ENCODE results near the gene TECPR1.
A peak's percentile ranks its signal among the peaks of the same experiment; 100 is the strongest.

Gene TECPR1

GRCh38 chr7:98252425-98253054 lies 508 bp upstream of the TECPR1 start:
- H3K4me1 ChIP-seq (ENCODE audit: control insufficient read depth, insufficient read depth, low read length): peaks cover 5% of the 10 kb centered on the region
- peak overlapping the region; percentile 29 for H3K9ac ChIP-seq (ENCODE audit: low read length)
- H3K27ac ChIP-seq (ENCODE audit: low read depth, low read length): peak overlapping the region; percentile 53
- H3K36me3 ChIP-seq (ENCODE audit: control insufficient read depth, insufficient read depth, low read length): peaks cover 10% of the 10 kb centered on the region
- H3K4me3 ChIP-seq (ENCODE audit: low read length): peak overlapping the region; percentile 94
- H3K27me3 ChIP-seq (ENCODE audit: control insufficient read depth, insufficient read depth, low read length): no peaks in the 10 kb centered on the region

DNA sequence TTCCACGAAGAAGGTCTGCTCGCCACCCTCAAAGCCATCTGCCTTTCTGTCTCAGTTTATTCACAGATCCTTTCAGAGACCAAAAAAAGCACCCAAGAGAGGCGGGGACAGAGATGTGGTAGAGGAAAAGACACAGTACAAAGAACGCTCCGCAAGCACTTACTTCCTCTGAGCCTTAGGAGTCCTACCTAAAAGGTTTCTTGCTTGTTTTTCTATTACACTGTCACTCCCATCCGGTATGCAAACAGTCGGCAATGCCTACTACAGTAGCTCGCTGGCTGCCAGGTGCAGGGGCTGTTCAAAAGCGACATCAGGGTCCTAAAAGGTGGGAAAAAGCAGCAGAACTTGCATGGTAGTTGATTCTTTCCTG lies 816 bp downstream of the TECPR1 start:
- no peak overlapping the region for H3K27ac ChIP-seq (ENCODE audit: low read depth, low read length)
- peaks cover 5% of the 10 kb centered on the region for H3K4me1 ChIP-seq (ENCODE audit: control insufficient read depth, insufficient read depth, low read length)
- no peaks in the 10 kb centered on the region for H3K27me3 ChIP-seq (ENCODE audit: control insufficient read depth, insufficient read depth, low read length)
- peak overlapping the region; percentile 94 for H3K4me3 ChIP-seq (ENCODE audit: low read length)
- peaks cover 4% of the 10 kb centered on the region for H3K36me3 ChIP-seq (ENCODE audit: control insufficient read depth, insufficient read depth, low read length)
- peak overlapping the region; percentile 33 for H3K9ac ChIP-seq (ENCODE audit: low read length)

- no peak overlapping the region for H3K27ac ChIP-seq (ENCODE audit: low read depth, low read length)
- H3K27me3 ChIP-seq (ENCODE audit: control insufficient read depth, insufficient read depth, low read length): no peaks in the 10 kb centered on the region
- no peak overlapping the region for H3K9ac ChIP-seq (ENCODE audit: low read length)
- H3K4me1 ChIP-seq (ENCODE audit: control insufficient read depth, insufficient read depth, low read length): peaks cover 5% of the 10 kb centered on the region
- H3K36me3 ChIP-seq (ENCODE audit: control insufficient read depth, insufficient read depth, low read length): peaks cover 4% of the 10 kb centered on the region
- peak overlapping the region; percentile 94 for H3K4me3 ChIP-seq (ENCODE audit: low read length)
These were observed 1.2 kb downstream of the TECPR1 start for GRCh38 chr7:98250789-98251188.

DNA sequence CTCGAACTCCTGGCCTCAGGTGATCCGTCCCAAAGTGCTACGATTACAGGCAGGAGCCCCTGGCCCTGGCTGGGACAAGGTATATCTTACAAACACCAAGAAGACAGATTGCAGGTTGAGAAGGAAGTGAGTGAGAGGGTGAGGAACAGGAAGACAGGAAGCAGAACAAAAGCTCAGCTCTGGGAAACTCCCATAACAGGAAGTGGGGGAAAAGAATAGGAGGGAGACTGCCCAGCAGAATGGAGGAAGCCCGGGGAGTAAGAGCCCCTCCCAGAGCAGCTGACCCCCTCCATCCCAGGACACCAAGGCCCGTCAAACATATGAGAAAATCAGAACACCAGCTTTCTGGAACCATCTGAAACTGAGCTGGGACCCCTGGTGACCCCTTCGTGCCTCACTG lies 2.9 kb downstream of the TECPR1 start:
- no peak overlapping the region for H3K4me3 ChIP-seq (ENCODE audit: low read length)
- no peaks in the 10 kb centered on the region for H3K27me3 ChIP-seq (ENCODE audit: control insufficient read depth, insufficient read depth, low read length)
- peaks cover 7% of the 10 kb centered on the region for H3K36me3 ChIP-seq (ENCODE audit: control insufficient read depth, insufficient read depth, low read length)
- no peak overlapping the region for H3K27ac ChIP-seq (ENCODE audit: low read depth, low read length)
- H3K9ac ChIP-seq (ENCODE audit: low read length): no peak overlapping the region
- H3K4me1 ChIP-seq (ENCODE audit: control insufficient read depth, insufficient read depth, low read length): peaks cover 5% of the 10 kb centered on the region

GRCh38 chr7:98248156-98248555 lies 3.9 kb downstream of the TECPR1 start:
- Histone ChIP-seq H3K27me3 (ENCODE audit: control insufficient read depth, insufficient read depth, low read length) (no peaks in the 10 kb centered on the region), H3K27ac (ENCODE audit: low read depth, low read length) (no peak overlapping the region), H3K36me3 (ENCODE audit: control insufficient read depth, insufficient read depth, low read length) (peaks cover 8% of the 10 kb centered on the region), H3K9ac (ENCODE audit: low read length) (no peak overlapping the region), H3K4me1 (ENCODE audit: control insufficient read depth, insufficient read depth, low read length) (peaks cover 5% of the 10 kb centered on the region), H3K4me3 (ENCODE audit: low read length) (no peak overlapping the region)

- Histone ChIP-seq H3K27me3 (ENCODE audit: control insufficient read depth, insufficient read depth, low read length) (no peaks in the 10 kb centered on the region), H3K27ac (ENCODE audit: low read depth, low read length) (no peak overlapping the region), H3K4me1 (ENCODE audit: control insufficient read depth, insufficient read depth, low read length) (no peaks in the 10 kb centered on the region), H3K36me3 (ENCODE audit: control insufficient read depth, insufficient read depth, low read length) (peaks cover 10% of the 10 kb centered on the region), H3K4me3 (ENCODE audit: low read length) (no peak overlapping the region), H3K9ac (ENCODE audit: low read length) (no peak overlapping the region)
These were observed 7.2 kb downstream of the TECPR1 start for GRCh38 chr7:98244871-98245270.

DNA sequence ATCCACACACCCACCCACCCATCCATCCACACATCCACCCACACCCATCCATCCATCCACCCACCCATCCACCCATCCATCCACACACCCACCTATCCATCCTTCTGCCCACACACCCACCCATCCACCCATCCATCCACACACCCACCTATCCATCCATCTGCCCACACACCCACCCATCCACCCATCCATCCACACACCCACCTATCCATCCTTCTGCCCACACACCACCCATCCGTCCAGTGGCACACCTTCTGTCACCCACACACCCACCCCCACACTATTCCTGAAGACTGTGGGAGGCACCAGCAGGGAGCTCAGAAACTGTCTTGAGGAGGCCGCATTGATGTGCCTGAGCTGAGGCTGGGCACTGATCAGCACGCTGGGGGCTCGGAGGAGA lies 9.1 kb downstream of the TECPR1 start:
- Histone ChIP-seq H3K4me1 (ENCODE audit: control insufficient read depth, insufficient read depth, low read length) (no peaks in the 10 kb centered on the region), H3K9ac (ENCODE audit: low read length) (no peak overlapping the region), H3K4me3 (ENCODE audit: low read length) (no peak overlapping the region), H3K27me3 (ENCODE audit: control insufficient read depth, insufficient read depth, low read length) (no peaks in the 10 kb centered on the region), H3K27ac (ENCODE audit: low read depth, low read length) (no peak overlapping the region), H3K36me3 (ENCODE audit: control insufficient read depth, insufficient read depth, low read length) (peaks cover 16% of the 10 kb centered on the region)

DNA sequence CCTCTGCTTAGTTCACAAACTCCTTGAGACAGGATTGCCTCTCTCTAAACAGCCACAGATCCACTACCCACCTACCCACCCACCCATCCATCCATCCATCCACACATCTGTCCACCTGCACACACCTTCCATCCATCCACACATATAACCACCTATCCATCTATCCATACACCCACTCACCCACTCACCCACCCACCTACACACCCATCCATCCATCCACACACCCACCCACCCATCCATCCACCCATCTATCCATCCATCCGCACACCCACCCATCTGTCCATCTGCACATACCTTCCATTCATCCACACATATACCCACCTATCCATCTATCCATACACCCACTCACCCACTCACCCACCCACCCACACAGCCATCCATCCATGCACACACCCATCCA lies 9.7 kb downstream of the TECPR1 start:
- H3K9ac ChIP-seq (ENCODE audit: low read length): no peak overlapping the region
- H3K36me3 ChIP-seq (ENCODE audit: control insufficient read depth, insufficient read depth, low read length): peaks cover 16% of the 10 kb centered on the region
- no peaks in the 10 kb centered on the region for H3K27me3 ChIP-seq (ENCODE audit: control insufficient read depth, insufficient read depth, low read length)
- H3K27ac ChIP-seq (ENCODE audit: low read depth, low read length): no peak overlapping the region
- no peak overlapping the region for H3K4me3 ChIP-seq (ENCODE audit: low read length)
- no peaks in the 10 kb centered on the region for H3K4me1 ChIP-seq (ENCODE audit: control insufficient read depth, insufficient read depth, low read length)

DNA sequence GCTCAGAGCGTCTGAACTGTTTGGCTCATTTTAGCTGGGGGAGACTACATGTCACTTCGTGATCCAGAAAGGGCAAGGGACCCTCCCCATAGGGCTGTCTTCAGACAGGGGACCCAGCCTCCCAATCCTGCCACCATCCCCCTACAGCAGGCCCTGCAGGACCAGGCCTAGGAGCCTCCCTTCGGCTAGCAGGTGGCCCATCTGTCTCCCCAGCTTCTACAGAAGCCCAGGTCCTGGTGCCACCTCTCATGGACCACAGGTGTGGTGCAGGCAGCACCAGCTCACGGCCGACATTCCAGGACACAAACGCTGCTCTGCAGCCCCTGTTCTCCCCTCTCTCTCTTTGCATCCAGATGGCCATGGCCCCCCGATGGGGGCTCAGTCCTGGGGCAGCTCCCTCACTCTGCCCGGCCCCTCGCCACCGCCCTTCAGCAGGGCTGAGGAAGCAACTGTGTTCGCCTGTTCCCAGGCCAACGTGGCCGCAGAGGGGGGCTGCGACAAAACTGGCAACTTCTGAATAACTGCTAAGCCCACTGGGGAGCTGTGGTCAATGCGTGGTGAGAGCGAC lies 10.3 kb downstream of the TECPR1 start:
- Histone ChIP-seq H3K27me3 (ENCODE audit: control insufficient read depth, insufficient read depth, low read length) (no peaks in the 10 kb centered on the region), H3K4me1 (ENCODE audit: control insufficient read depth, insufficient read depth, low read length) (no peaks in the 10 kb centered on the region), H3K9ac (ENCODE audit: low read length) (no peak overlapping the region), H3K36me3 (ENCODE audit: control insufficient read depth, insufficient read depth, low read length) (peaks cover 16% of the 10 kb centered on the region), H3K27ac (ENCODE audit: low read depth, low read length) (no peak overlapping the region), H3K4me3 (ENCODE audit: low read length) (no peak overlapping the region)

GRCh38 chr7:98240961-98241673 lies 10.9 kb downstream of the TECPR1 start:
- H3K27ac ChIP-seq (ENCODE audit: low read depth, low read length): no peak overlapping the region
- H3K27me3 ChIP-seq (ENCODE audit: control insufficient read depth, insufficient read depth, low read length): no peaks in the 10 kb centered on the region
- no peaks in the 10 kb centered on the region for H3K4me1 ChIP-seq (ENCODE audit: control insufficient read depth, insufficient read depth, low read length)
- H3K36me3 ChIP-seq (ENCODE audit: control insufficient read depth, insufficient read depth, low read length): peaks cover 16% of the 10 kb centered on the region
- H3K9ac ChIP-seq (ENCODE audit: low read length): no peak overlapping the region
- H3K4me3 ChIP-seq (ENCODE audit: low read length): no peak overlapping the region

DNA sequence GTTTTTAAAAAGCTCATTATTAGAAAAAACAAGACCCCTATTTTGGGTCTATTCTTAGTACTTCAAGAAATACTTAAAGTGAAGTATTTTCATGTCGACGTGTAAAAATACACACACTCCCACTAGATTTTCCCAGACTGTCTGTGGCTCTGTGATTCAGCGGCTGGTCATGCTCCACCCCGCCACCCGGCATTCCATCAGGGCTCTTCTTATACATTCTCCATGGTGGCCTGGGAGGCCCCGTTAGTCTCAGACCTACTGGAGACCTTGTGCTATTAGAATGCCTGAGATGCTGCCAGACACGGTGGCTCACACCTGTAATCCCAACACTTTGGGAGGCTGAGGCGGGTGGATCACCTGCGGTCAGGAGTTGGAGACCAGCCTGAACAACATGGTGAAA lies 13.1 kb downstream of the TECPR1 start:
- H3K27me3 ChIP-seq (ENCODE audit: control insufficient read depth, insufficient read depth, low read length): no peaks in the 10 kb centered on the region
- peaks cover 8% of the 10 kb centered on the region for H3K36me3 ChIP-seq (ENCODE audit: control insufficient read depth, insufficient read depth, low read length)
- H3K9ac ChIP-seq (ENCODE audit: low read length): no peak overlapping the region
- no peaks in the 10 kb centered on the region for H3K4me1 ChIP-seq (ENCODE audit: control insufficient read depth, insufficient read depth, low read length)
- no peak overlapping the region for H3K27ac ChIP-seq (ENCODE audit: low read depth, low read length)
- no peak overlapping the region for H3K4me3 ChIP-seq (ENCODE audit: low read length)

GRCh38 chr7:98238076-98238475 lies 14.0 kb downstream of the TECPR1 start:
- Histone ChIP-seq H3K4me3 (ENCODE audit: low read length) (no peak overlapping the region), H3K9ac (ENCODE audit: low read length) (no peak overlapping the region), H3K27me3 (ENCODE audit: control insufficient read depth, insufficient read depth, low read length) (no peaks in the 10 kb centered on the region), H3K4me1 (ENCODE audit: control insufficient read depth, insufficient read depth, low read length) (no peaks in the 10 kb centered on the region), H3K27ac (ENCODE audit: low read depth, low read length) (no peak overlapping the region), H3K36me3 (ENCODE audit: control insufficient read depth, insufficient read depth, low read length) (peaks cover 8% of the 10 kb centered on the region)
